HepG2 (cell line): ENCODE measurements around the gene PRRC2A. TPM values are rescaled to one million over a fixed set of nuclear protein-coding genes. Genes with fewer than 3 reads are reported as not detected.

Experiments used
- ATF7 ChIP-seq, 2 experiments: fragments of 450-650 bp in 1 of 2; sonication (generic) in 1 of 2; formaldehyde crosslinking in 1 of 2; IDR thresholded peaks; 2 replicates each; pipeline versions ENCODE4 v1.4.0 to v1.6.1; 2016 to 2020; ENCODE audit warnings: antibody characterized with exemption in 1 of 2, mild to moderate bottlenecking in 1 of 2, missing genetic modification reagents in 1 of 2
- CCAR2 ChIP-seq: fragments of 200-400 bp; formaldehyde crosslinking; optimal IDR thresholded peaks from 2 replicates; pipeline ENCODE3; 2018; ENCODE audit warnings: low read depth, mild to moderate bottlenecking, low read length, moderate library complexity
- FOXA3 ChIP-seq: IDR thresholded peaks from 2 replicates; pipeline ENCODE4 v1.6.1; 2016; ENCODE audit warnings: missing genetic modification reagents, missing compliant biosample characterization
- FOXM1 ChIP-seq: sonication (generic); formaldehyde crosslinking; IDR thresholded peaks from 2 replicates; pipeline ENCODE4 v1.5.0; 2020; ENCODE audit warnings: missing genetic modification reagents
- KLF13 ChIP-seq: sonication (generic); formaldehyde crosslinking; IDR thresholded peaks from 2 replicates; pipeline ENCODE4 v1.4.0; 2020; ENCODE audit warnings: mild to moderate bottlenecking, missing genetic modification reagents
- MTF1 ChIP-seq: sonication (generic); formaldehyde crosslinking; IDR thresholded peaks from 2 replicates; pipeline ENCODE4 v1.5.0; 2020; ENCODE audit warnings: missing genetic modification reagents
- NFYB ChIP-seq: sonication (generic); formaldehyde crosslinking; IDR thresholded peaks from 2 replicates; pipeline ENCODE4 v1.4.0; 2020; ENCODE audit warnings: missing genetic modification reagents
- RBM22 ChIP-seq: fragments of 200-400 bp; formaldehyde crosslinking; optimal IDR thresholded peaks from 2 replicates; pipeline ENCODE3; 2017; ENCODE audit warnings: mild to moderate bottlenecking, low read length, moderate library complexity
- SNAI1 ChIP-seq: sonication (generic); formaldehyde crosslinking; IDR thresholded peaks from 2 replicates; pipeline ENCODE4 v1.5.0; 2020; ENCODE audit warnings: mild to moderate bottlenecking, missing genetic modification reagents, borderline replicate concordance
- SRSF9 ChIP-seq: fragments of 200-400 bp; formaldehyde crosslinking; IDR thresholded peaks from 2 replicates; pipeline ENCODE4 v1.6.1; 2018; ENCODE audit warnings: borderline replicate concordance, mild to moderate bottlenecking, low read depth, low read length; ENCODE audit not compliant: insufficient read depth, poor library complexity, severe bottlenecking
- U2AF2 ChIP-seq: fragments of 200-400 bp; formaldehyde crosslinking; IDR thresholded peaks from 2 replicates; pipeline ENCODE4 v1.6.1; 2017; ENCODE audit warnings: low read depth, mild to moderate bottlenecking, low read length
- WIZ ChIP-seq: sonication (generic); formaldehyde crosslinking; IDR thresholded peaks from 2 replicates; pipeline ENCODE4 v1.5.1; 2020; ENCODE audit warnings: mild to moderate bottlenecking, missing genetic modification reagents
- ZBTB38 ChIP-seq: sonication (generic); formaldehyde crosslinking; IDR thresholded peaks from 2 replicates; pipeline ENCODE4 v1.5.1; 2020; ENCODE audit warnings: mild to moderate bottlenecking, missing genetic modification reagents
- ZFP1 ChIP-seq: IDR thresholded peaks from 2 replicates; pipeline ENCODE4 v1.6.1; 2016
- ZFP36L1 ChIP-seq: sonication (generic); formaldehyde crosslinking; IDR thresholded peaks from 2 replicates; pipeline ENCODE4 v1.8.0; 2022; ENCODE audit warnings: mild to moderate bottlenecking, missing genetic modification reagents, moderate library complexity
- ZNF207 ChIP-seq: fragments of 450-650 bp; IDR thresholded peaks from 2 replicates; pipeline ENCODE4 v1.6.1; 2016; ENCODE audit warnings: antibody characterized with exemption, borderline replicate concordance
- ZNF274 ChIP-seq: sonication (generic); formaldehyde crosslinking; IDR thresholded peaks from 2 replicates; pipeline ENCODE4 v1.5.1; 2020; ENCODE audit warnings: mild to moderate bottlenecking, missing genetic modification reagents
- ZNF44 ChIP-seq: sonication (generic); formaldehyde crosslinking; IDR thresholded peaks from 2 replicates; pipeline ENCODE4 v1.5.1; 2020; ENCODE audit warnings: mild to moderate bottlenecking, missing genetic modification reagents
- ZNF577 ChIP-seq: sonication (generic); formaldehyde crosslinking; IDR thresholded peaks from 2 replicates; pipeline ENCODE4 v1.4.0; 2020; ENCODE audit warnings: mild to moderate bottlenecking, low read depth, missing genetic modification reagents, borderline replicate concordance
- ZSCAN31 ChIP-seq: sonication (generic); formaldehyde crosslinking; IDR thresholded peaks from 2 replicates; pipeline ENCODE4 v1.5.0; 2020; ENCODE audit warnings: low read depth, mild to moderate bottlenecking, missing genetic modification reagents
- polyA plus RNA-seq, 8 experiments: library from polyadenylated mRNA; depleted of rRNA in 3 of 8; stranded (reverse) in 7 of 8; unstranded in 1 of 8; fragments of >200 nt; fragmentation: Illumina TruSeq in 4 of 8; extraction: Trizol in 4 of 8; gene quantifications; 2 replicates each; pipeline versions ENCODE4 v1.2.1 to v1.2.3, GENCODE V29; 2011 to 2016; ENCODE audit warnings: low read depth in 4 of 8, missing spikeins in 1 of 8, mixed read lengths in 1 of 8; ENCODE audit not compliant: insufficient read depth in 1 of 8
- total RNA-seq, 5 experiments: library from RNA; depleted of rRNA; stranded (reverse); fragments of >200 nt; fragmentation: Illumina TruSeq; extraction: Trizol; gene quantifications; 2 replicates each; pipeline ENCODE4 v1.2.3, GENCODE V29; 2016; ENCODE audit warnings: low read depth in 1 of 5
- TF ChIP-seq, protein P1 (sequence below): sonication (generic); formaldehyde crosslinking; IDR thresholded peaks from 2 replicates; pipeline ENCODE4 v1.4.0; 2020; ENCODE audit warnings: mild to moderate bottlenecking, missing genetic modification reagents
- TF ChIP-seq, protein P2 (sequence below): sonication (generic); formaldehyde crosslinking; IDR thresholded peaks from 2 replicates; pipeline ENCODE4 v1.5.0; 2020; ENCODE audit warnings: mild to moderate bottlenecking, low read depth, missing genetic modification reagents, borderline replicate concordance
- TF ChIP-seq, protein P3 (sequence below): sonication (generic); formaldehyde crosslinking; IDR thresholded peaks from 2 replicates; pipeline ENCODE4 v1.5.0; 2020; ENCODE audit warnings: missing genetic modification reagents
- TF ChIP-seq, protein P4 (sequence below): IDR thresholded peaks from 2 replicates; pipeline ENCODE4 v1.4.0; 2020; ENCODE audit warnings: mild to moderate bottlenecking, missing genetic modification reagents

The PRRC2A gene
- total and polyA plus RNA-seq, 2 of the 13 experiments (the other 11 are each of a cell fraction or from before 2014, with no cell fraction given) = 38.9 to 47.4 TPM

DNA sequence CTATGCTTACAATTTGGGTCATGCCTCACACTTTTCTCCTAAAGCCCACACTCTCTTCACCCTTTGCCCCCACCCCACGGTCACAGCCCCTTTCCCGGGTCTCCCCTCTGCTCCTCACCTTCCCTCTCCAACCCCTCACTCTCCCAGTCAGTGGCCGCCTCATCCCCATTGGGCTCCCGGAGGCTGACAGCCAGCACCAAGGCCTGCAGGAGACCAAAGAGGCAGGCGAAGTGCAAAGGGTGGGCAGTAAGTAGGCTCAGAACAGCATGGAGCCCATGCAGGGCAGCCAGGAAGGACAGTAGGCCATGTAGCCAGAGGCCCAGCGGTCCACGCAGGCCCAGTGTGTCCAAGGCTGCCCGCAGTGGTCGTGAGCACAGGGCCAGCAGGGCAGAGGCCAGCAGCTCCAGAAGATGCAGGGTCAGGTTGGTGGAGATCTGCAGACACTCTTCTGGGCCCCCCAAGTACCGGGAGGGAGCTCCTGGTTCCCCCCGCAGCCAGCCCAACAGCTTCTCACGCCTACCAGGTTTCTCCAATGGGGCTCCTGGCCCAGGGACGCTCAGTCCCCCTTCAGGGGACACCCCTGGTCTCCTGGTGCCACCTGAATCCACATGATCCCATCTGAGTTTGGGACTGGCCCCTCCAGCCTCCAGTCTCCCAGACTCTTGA, 38.6 kb downstream of the PRRC2A start (continued):
- TF ChIP-seq, protein P1, sequence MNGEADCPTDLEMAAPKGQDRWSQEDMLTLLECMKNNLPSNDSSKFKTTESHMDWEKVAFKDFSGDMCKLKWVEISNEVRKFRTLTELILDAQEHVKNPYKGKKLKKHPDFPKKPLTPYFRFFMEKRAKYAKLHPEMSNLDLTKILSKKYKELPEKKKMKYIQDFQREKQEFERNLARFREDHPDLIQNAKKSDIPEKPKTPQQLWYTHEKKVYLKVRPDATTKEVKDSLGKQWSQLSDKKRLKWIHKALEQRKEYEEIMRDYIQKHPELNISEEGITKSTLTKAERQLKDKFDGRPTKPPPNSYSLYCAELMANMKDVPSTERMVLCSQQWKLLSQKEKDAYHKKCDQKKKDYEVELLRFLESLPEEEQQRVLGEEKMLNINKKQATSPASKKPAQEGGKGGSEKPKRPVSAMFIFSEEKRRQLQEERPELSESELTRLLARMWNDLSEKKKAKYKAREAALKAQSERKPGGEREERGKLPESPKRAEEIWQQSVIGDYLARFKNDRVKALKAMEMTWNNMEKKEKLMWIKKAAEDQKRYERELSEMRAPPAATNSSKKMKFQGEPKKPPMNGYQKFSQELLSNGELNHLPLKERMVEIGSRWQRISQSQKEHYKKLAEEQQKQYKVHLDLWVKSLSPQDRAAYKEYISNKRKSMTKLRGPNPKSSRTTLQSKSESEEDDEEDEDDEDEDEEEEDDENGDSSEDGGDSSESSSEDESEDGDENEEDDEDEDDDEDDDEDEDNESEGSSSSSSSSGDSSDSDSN (CRISPR knock-in tag) = no peak; the same call in 1 of the 2 replicates
- no peak for TF ChIP-seq ZNF207
- no peak for TF ChIP-seq ZFP36L1 (CRISPR knock-in tag)
- no peak for TF ChIP-seq MTF1 (CRISPR knock-in tag)
- TF ChIP-seq, protein P2, sequence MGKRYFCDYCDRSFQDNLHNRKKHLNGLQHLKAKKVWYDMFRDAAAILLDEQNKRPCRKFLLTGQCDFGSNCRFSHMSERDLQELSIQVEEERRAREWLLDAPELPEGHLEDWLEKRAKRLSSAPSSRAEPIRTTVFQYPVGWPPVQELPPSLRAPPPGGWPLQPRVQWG = no peak
- no peak for TF ChIP-seq FOXA3
- peak; percentile 98 for TF ChIP-seq ZBTB38 (CRISPR knock-in tag)
- TF ChIP-seq NFYB (CRISPR knock-in tag) = no peak; the same call in 1 of the 2 replicates
- no peak for TF ChIP-seq ZNF44 (CRISPR knock-in tag)
- TF ChIP-seq KLF13 (CRISPR knock-in tag) = no peak
- TF ChIP-seq SRSF9 = no peak
- TF ChIP-seq CCAR2 = no peak
- TF ChIP-seq ZNF577 (CRISPR knock-in tag) = no peak
- no peak for TF ChIP-seq WIZ (CRISPR knock-in tag)
- TF ChIP-seq RBM22 = no peak
- TF ChIP-seq, protein P3, sequence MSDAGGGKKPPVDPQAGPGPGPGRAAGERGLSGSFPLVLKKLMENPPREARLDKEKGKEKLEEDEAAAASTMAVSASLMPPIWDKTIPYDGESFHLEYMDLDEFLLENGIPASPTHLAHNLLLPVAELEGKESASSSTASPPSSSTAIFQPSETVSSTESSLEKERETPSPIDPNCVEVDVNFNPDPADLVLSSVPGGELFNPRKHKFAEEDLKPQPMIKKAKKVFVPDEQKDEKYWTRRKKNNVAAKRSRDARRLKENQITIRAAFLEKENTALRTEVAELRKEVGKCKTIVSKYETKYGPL = no peak
- TF ChIP-seq ZFP1 = no peak
- TF ChIP-seq, protein P4, sequence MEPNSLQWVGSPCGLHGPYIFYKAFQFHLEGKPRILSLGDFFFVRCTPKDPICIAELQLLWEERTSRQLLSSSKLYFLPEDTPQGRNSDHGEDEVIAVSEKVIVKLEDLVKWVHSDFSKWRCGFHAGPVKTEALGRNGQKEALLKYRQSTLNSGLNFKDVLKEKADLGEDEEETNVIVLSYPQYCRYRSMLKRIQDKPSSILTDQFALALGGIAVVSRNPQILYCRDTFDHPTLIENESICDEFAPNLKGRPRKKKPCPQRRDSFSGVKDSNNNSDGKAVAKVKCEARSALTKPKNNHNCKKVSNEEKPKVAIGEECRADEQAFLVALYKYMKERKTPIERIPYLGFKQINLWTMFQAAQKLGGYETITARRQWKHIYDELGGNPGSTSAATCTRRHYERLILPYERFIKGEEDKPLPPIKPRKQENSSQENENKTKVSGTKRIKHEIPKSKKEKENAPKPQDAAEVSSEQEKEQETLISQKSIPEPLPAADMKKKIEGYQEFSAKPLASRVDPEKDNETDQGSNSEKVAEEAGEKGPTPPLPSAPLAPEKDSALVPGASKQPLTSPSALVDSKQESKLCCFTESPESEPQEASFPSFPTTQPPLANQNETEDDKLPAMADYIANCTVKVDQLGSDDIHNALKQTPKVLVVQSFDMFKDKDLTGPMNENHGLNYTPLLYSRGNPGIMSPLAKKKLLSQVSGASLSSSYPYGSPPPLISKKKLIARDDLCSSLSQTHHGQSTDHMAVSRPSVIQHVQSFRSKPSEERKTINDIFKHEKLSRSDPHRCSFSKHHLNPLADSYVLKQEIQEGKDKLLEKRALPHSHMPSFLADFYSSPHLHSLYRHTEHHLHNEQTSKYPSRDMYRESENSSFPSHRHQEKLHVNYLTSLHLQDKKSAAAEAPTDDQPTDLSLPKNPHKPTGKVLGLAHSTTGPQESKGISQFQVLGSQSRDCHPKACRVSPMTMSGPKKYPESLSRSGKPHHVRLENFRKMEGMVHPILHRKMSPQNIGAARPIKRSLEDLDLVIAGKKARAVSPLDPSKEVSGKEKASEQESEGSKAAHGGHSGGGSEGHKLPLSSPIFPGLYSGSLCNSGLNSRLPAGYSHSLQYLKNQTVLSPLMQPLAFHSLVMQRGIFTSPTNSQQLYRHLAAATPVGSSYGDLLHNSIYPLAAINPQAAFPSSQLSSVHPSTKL (CRISPR knock-in tag) = no peak
- no peak; the same call in 1 of the 2 replicates for TF ChIP-seq ZNF274 (CRISPR knock-in tag)
- no peak for TF ChIP-seq FOXM1
- no peak for TF ChIP-seq SNAI1
- TF ChIP-seq ATF7 (IDR thresholded peaks at IDR 0.05) = no peak
- TF ChIP-seq ATF7 (CRISPR knock-in tag; IDR thresholded peaks at IDR 0.05) = no peak
- no peak for TF ChIP-seq U2AF2
- TF ChIP-seq ZSCAN31 (CRISPR knock-in tag) = no peak
